Colonic mucosa (tissue), 4 donors: Measurements from ENCODE around the gene RALGAPA1. TPM values are rescaled to one million over a fixed set of nuclear protein-coding genes. Genes with fewer than 3 reads are reported as not detected.
"Not testable (repeated sequence)": the region's sequence is repeated elsewhere in the genome, so short reads cannot be mapped to it uniquely, and the experiment has no call there.

ENCODE experiments used
- DNase-seq: peaks from one replicate; pipeline ENCODE4 v3.0.0-alpha.2; 2020
- H3K27ac ChIP-seq: fragments of 200-600 bp; one replicate; pipeline ENCODE4 v1.8.0; 2021
- H3K27me3 ChIP-seq: fragments of 200-600 bp; one replicate; pipeline ENCODE4 v1.8.0; 2021
- H3K36me3 ChIP-seq: fragments of 200-600 bp; one replicate; pipeline ENCODE4 v1.8.0; 2021
- H3K4me1 ChIP-seq: fragments of 200-600 bp; one replicate; pipeline ENCODE4 v1.8.0; 2021; ENCODE audit warnings: mild to moderate bottlenecking
- H3K4me3 ChIP-seq: fragments of 200-600 bp; one replicate; pipeline ENCODE4 v1.8.0; 2021
- H3K9ac ChIP-seq, 2 donors: one replicate each; pipeline ENCODE4 v1.7.0; 2013; ENCODE audit warnings: control low read depth in 2 of 2, low read depth in 2 of 2, low read length in 2 of 2
- H3K9me3 ChIP-seq: fragments of 200-600 bp; one replicate; pipeline ENCODE4 v1.8.0; 2021
- CTCF ChIP-seq: fragments of 200-600 bp; IDR thresholded peaks from one replicate; pipeline ENCODE4 v1.8.0; 2022; ENCODE audit warnings: antibody characterized with exemption, mild to moderate bottlenecking
- intact Hi-C: fragments of 100-400 bp; cut with DNase I; formaldehyde crosslinking; loops from one replicate; pipeline ENCODE4 v1.14.1; 2022
- total RNA-seq, 2 donors: library from RNA; stranded (reverse); fragmentation: NEBNext Ultra II Directional in 1 of 2; extraction: Animal tissue kit (Norgen Biotek cat#: 25700) in 1 of 2; gene quantifications; one replicate each; pipeline ENCODE4 v1.2.1, GENCODE V29; 2021
- donor health status: healthy.
- donor health status: DM: no; HTN: no; CAD: no.
- donor health status: DM: no; HTN: no; CAD: no.

Gene RALGAPA1
- total RNA-seq, 2 donors from 2014 or later, result 68.4 to 69.8 TPM

GRCh38 chr14:35607380-35607779, 201.7 kb downstream of the RALGAPA1 start:
- Histone ChIP-seq H3K27ac (no peak overlapping the region), H3K27me3 (no peaks in the 10 kb centered on the region), H3K9me3 (no peaks in the 10 kb centered on the region), H3K4me1 (no peaks in the 10 kb centered on the region), H3K9ac (no peak overlapping the region), H3K36me3 (peaks cover 9% of the 10 kb centered on the region), H3K4me3 (no peak overlapping the region)
- TF ChIP-seq CTCF, result no peak
- DNase-seq, result no peak
- intact Hi-C loops, result no loop called here

- Histone ChIP-seq H3K9me3 (no peaks in the 10 kb centered on the region), H3K9ac (no peak overlapping the region), H3K4me3 (no peak overlapping the region), H3K36me3 (peaks cover 9% of the 10 kb centered on the region), H3K27me3 (no peaks in the 10 kb centered on the region), H3K4me1 (no peaks in the 10 kb centered on the region), H3K27ac (no peak overlapping the region)
- no peak for TF ChIP-seq CTCF
- intact Hi-C loops, result no loop called here
- no peak for DNase-seq
Observed at GRCh38 chr14:35600253-35600652, 208.8 kb downstream of the RALGAPA1 start.

GRCh38 chr14:35594616-35595015, 214.5 kb downstream of the RALGAPA1 start:
- Histone ChIP-seq H3K27ac (no peak overlapping the region), H3K4me3 (no peak overlapping the region), H3K9me3 (no peaks in the 10 kb centered on the region), H3K36me3 (no peaks in the 10 kb centered on the region), H3K4me1 (no peaks in the 10 kb centered on the region), H3K27me3 (no peaks in the 10 kb centered on the region), H3K9ac (no peak overlapping the region)
- DNase-seq, result no peak
- intact Hi-C loops, result no loop called here
- TF ChIP-seq CTCF, result no peak

- H3K36me3 ChIP-seq, intact Hi-C loops, H3K4me3 ChIP-seq, DNase-seq, H3K27me3 ChIP-seq, H3K9ac ChIP-seq, H3K27ac ChIP-seq, H3K4me1 ChIP-seq, H3K9me3 ChIP-seq: not testable (repeated sequence)
Observed at GRCh38 chr14:35587373-35587772, 221.7 kb downstream of the RALGAPA1 start.

GRCh38 chr14:35578639-35579038, 230.5 kb downstream of the RALGAPA1 start:
- intact Hi-C loops, result no loop called here

GRCh38 chr14:35578135-35578534, 231.0 kb downstream of the RALGAPA1 start:
- Histone ChIP-seq H3K9ac (no peak overlapping the region), H3K4me3 (no peak overlapping the region), H3K27me3 (no peaks in the 10 kb centered on the region), H3K4me1 (no peaks in the 10 kb centered on the region), H3K36me3 (no peaks in the 10 kb centered on the region), H3K9me3 (no peaks in the 10 kb centered on the region), H3K27ac (no peak overlapping the region)
- no peak for TF ChIP-seq CTCF
- no peak for DNase-seq
- intact Hi-C loops, result no loop called here

More at GRCh38 chr14:35578639-35579038, 230.5 kb downstream of the RALGAPA1 start:
- Histone ChIP-seq H3K36me3 (no peaks in the 10 kb centered on the region), H3K9ac (no peak overlapping the region), H3K4me1 (no peaks in the 10 kb centered on the region), H3K27ac (no peak overlapping the region), H3K9me3 (no peaks in the 10 kb centered on the region), H3K27me3 (no peaks in the 10 kb centered on the region), H3K4me3 (no peak overlapping the region)
- no peak for DNase-seq
- no peak for TF ChIP-seq CTCF
